Measurements from ENCODE around the gene PEX6. TPM values are rescaled to one million over a fixed set of nuclear protein-coding genes. Genes with fewer than 3 reads are reported as not detected.

The PEX6 gene
- total RNA-seq, 1 experiment from 2014 or later, result 25.1 TPM

DNA sequence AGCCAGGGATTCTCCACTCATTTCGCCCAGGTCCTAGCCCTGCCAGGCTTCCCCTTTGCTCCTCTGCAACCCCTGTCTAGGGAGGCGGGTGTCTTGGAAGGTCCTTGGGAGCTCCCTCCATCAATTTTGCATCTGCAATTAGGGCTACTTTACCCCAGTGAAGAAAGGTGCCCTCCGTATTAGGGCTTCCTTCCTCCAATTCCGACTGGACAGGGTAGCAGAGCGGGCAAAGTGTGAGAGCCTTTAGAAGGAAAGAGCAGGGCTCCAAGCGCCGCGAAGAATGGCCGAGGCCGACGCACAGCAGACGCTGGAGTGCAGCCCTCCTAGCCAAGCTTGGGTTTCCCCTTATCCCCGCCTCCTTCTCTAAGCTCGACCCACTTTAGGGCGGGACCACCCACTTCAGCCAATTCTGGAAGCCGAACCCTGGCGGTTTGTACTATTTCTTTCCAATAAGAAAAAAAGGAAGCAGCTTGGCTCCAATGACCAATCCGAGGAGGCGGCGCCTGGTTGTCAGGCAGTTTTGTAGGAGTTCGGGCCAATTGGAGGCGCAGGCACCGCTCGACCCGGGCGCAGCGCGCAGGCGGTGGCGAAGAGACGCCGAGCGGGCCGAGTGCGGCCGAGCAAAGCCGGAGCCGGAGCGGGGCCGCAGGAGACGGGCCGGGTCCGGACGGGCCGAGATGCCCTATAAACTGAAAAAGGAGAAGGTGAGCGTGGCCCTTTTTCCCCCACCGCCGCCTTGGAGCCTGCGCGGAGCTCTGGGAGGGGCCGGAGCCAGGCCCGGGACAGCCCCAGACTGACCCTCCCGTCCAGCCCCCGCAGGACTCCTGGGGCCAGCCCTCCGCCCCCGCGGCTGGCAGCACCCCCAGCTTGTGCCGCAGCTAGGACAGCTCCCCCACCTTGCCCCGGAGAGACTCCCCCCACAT lies 5.3 kb upstream of the PEX6 start, which contains the start of gene PPP2R5D:
TSS of gene PPP2R5D (plus strand) at position 570 of the 923 bp plus-strand sequence. CDS start at position 678, 108 bp downstream.
- H3K4me3 ChIP-seq, result peak within 1 kb of the TSS; percentile 81
- peaks cover 14% of the 10 kb centered on the region for H3K36me3 ChIP-seq
- H3K27ac ChIP-seq, result peak within 1 kb of the TSS; percentile 53
- peak; percentile 98 for DNase-seq (ENCODE audit: low read depth in 1 of 2, low spot score in 2 of 2)
- H3K27me3 ChIP-seq (replicated peaks), result no peaks in the 10 kb centered on the region
- H3K9me3 ChIP-seq (replicated peaks), result no peaks in the 10 kb centered on the region
- H3K4me1 ChIP-seq (replicated peaks), result peaks cover 29% of the 10 kb centered on the region

DNA sequence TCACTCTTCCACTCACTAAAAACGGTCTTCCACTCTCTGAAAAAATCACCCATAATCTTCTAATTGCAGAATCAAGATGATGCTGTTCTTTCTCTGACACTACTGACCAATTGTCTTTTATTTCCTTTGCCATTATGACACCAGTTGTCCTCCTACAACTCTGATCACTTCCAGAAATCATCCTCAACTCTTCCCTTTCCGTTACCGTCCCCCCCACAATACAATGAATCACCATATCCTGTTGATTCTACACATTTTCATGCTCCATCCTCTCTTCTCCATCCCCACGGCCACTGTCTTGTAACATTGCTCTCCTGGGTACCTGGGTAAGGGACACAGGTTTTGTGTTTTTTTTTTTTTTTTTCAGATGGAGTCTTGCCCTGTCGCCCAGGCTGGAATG lies 2.9 kb upstream of the PEX6 start:
- Histone ChIP-seq H3K27me3 (replicated peaks) (no peaks in the 10 kb centered on the region), H3K9me3 (replicated peaks) (no peaks in the 10 kb centered on the region), H3K4me1 (replicated peaks) (peaks cover 43% of the 10 kb centered on the region), H3K27ac (no peak overlapping the region), H3K4me3 (no peak overlapping the region), H3K36me3 (peaks cover 16% of the 10 kb centered on the region)
- no peak for DNase-seq (ENCODE audit: low read depth in 1 of 2, low spot score in 2 of 2)

DNA sequence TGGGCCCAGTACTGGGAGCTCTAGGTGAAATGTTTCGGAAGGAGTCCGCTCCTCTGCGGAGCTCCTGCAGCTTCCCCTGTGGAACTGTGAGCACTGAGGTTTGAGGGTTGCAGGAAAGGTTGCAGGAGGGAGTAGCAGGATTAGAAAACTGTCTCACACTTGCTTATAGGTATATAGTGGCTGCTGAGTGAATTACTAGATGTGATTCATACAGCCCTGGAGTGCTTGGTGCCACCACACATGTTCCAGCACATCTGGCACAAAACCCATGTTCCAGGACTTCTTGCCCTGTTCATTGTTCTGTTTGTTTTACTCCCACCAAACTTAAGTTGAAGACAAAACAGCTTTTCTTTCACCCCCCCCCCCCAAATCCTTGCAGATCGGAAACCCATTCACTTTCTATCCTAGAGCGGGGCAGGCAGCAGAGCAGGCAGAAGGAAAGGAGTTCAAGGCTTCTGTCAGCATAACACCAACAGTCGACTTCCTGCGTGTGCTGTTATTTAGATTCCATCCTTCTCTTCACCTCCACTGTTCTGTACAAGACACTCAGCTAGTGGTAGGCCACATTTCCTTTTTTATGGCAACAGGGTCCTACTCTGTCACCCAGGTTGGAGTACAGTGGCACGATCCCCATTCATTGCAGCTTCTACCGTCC lies 669 bp upstream of the PEX6 start:
- H3K36me3 ChIP-seq, result peaks cover 12% of the 10 kb centered on the region
- peak overlapping the region; percentile 71 for H3K27ac ChIP-seq
- H3K4me3 ChIP-seq, result peak overlapping the region; percentile 84
- no peak for DNase-seq (ENCODE audit: low read depth in 1 of 2, low spot score in 2 of 2)
- no peaks in the 10 kb centered on the region for H3K9me3 ChIP-seq (replicated peaks)
- H3K4me1 ChIP-seq (replicated peaks), result peaks cover 39% of the 10 kb centered on the region
- no peaks in the 10 kb centered on the region for H3K27me3 ChIP-seq (replicated peaks)

DNA sequence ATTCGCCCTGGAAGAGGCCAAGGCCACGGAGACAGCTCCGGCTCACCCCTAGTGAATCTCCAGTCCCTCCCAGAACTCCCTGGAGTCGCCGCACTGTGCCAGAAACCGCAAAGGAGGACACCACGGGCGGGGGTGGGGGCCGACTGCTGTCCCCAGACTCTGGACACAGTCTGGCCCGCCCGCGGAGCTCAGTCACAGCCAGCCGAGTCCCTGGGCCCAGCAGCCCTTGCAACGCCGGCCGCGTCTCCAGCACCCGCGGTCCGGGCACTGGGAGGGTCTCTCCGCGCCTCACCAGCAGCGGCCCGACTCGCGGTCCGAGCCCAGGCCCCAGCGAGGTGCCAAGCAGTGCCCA lies 518 bp downstream of the PEX6 start:
- no peaks in the 10 kb centered on the region for H3K9me3 ChIP-seq (replicated peaks)
- DNase-seq (ENCODE audit: low read depth in 1 of 2, low spot score in 2 of 2), result peak; percentile 71 to 77
- H3K27me3 ChIP-seq (replicated peaks), result no peaks in the 10 kb centered on the region
- peaks cover 33% of the 10 kb centered on the region for H3K4me1 ChIP-seq (replicated peaks)
- H3K36me3 ChIP-seq, result peaks cover 12% of the 10 kb centered on the region
- H3K4me3 ChIP-seq, result peak overlapping the region; percentile 84
- H3K27ac ChIP-seq, result peak overlapping the region; percentile 71

DNA sequence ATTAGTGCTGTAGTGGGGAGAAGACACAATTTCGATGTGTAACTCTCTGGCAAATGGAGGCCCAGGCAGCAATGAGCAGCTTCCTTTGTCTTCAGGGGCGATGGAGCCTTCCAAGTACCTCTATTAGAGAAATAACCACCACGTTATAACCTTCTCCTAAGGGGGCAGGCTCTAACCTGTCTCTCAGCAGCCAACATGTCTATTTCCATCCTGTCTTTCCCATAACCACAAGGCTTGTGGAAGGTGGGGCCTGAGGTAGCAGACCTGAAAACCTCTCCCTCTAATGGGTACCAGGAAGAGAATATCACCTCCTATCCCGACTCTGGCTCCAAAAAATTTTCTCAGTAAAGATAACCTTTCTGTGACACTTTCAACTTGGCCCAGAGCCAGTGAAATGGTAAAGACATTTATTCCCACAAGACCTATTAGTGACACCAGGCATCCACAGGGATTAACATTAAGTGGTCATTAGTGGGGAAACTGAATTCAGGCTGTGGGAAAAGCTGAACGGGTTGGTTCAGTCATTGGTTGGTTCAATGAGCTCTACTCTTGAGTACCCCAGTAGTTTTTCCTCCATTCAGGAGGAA lies 4.0 kb downstream of the PEX6 start:
- no peaks in the 10 kb centered on the region for H3K9me3 ChIP-seq (replicated peaks)
- H3K36me3 ChIP-seq, result peaks cover 21% of the 10 kb centered on the region
- H3K27ac ChIP-seq, result no peak overlapping the region
- H3K4me1 ChIP-seq (replicated peaks), result peaks cover 30% of the 10 kb centered on the region
- no peak overlapping the region for H3K4me3 ChIP-seq
- DNase-seq (ENCODE audit: low read depth in 1 of 2, low spot score in 2 of 2), result no peak
- H3K27me3 ChIP-seq (replicated peaks), result no peaks in the 10 kb centered on the region

DNA sequence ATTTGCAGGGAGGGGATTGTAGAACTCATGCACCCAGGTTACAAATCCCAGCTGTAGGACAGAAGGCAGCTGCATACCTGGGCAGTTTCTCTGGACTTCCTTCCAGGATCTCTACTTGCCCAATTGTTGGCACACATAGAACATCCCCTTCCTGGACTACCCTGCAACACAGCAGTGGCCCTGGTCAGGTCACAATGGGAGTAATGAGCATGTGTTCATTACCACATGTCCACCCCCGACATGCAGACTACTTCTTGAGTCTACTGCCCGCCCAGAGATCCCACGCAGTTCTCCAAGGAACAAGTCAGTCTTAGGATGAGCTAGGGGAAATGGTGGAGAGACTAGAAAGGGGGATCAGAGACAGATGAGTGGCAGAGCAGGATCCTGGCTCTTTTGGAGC lies 5.1 kb downstream of the PEX6 start:
- Histone ChIP-seq H3K4me3 (no peak overlapping the region), H3K27me3 (replicated peaks) (no peaks in the 10 kb centered on the region), H3K4me1 (replicated peaks) (peaks cover 21% of the 10 kb centered on the region), H3K27ac (no peak overlapping the region), H3K36me3 (peaks cover 29% of the 10 kb centered on the region), H3K9me3 (replicated peaks) (no peaks in the 10 kb centered on the region)
- DNase-seq (ENCODE audit: low read depth in 1 of 2, low spot score in 2 of 2), result no peak

DNA sequence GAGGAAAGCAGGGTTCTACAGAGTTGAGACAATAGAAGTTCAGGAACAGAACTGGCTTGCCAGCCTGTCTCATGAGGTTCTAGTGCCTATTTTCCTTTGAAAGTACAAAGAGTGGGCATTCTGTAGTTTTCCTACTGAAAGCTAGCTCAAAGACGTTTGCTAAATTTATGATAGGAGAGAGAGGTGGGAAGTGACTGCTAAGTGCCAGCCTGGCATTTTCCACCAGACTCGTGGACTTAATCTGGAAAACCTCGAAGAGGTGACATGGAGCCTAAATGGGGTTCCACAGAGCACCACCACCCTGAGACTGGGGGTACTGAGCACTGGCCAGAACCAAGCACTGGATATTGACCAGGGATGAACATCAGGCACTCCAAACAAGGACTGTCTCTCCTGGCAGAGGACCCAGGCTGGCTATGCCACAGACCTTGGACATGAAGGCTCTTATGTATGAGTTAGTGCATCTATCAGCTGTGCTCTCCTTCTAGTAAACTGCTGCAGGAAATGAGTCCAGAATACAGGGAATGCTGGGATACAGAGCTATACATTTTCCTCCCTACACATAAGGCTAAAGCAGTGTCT lies 7.1 kb downstream of the PEX6 start:
- Histone ChIP-seq H3K4me1 (replicated peaks) (peaks cover 9% of the 10 kb centered on the region), H3K36me3 (peaks cover 28% of the 10 kb centered on the region), H3K9me3 (replicated peaks) (no peaks in the 10 kb centered on the region), H3K27me3 (replicated peaks) (no peaks in the 10 kb centered on the region), H3K4me3 (no peak overlapping the region), H3K27ac (no peak overlapping the region)
- DNase-seq (ENCODE audit: low read depth in 1 of 2, low spot score in 2 of 2), result no peak

DNA sequence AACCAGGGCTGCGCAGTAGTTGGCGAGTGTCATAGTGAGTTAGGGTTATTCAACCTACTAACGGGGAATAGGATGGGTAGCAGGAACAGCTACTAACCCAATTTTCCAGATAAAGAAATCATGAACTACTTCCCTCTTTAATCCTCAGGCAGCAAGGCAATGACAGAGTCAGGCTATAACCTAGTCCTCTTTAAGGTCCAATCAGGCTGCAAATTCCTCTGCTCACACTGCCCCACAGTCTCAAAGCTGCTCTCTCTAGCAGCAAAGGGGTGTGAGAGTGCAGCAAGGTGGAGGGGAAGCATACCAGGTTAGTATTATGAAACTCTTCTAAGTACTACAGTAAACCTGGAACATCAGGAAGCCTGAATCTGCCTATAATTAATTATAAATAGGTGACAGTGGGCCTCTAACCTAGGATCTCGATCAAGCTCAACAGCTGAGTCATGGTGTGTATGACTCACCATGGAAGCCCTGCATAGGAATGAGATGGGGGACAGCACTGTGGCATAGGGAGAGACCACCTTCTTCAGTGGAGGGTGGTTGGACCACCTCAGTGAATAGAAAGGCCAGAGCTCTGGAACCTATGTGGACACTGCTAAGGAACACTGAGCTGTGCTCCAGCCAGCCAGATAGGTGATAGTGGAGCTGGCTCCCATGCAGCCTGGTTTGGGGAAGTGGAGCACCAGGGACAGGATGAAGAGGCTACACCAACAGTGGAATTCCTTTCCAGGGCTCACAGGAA lies 7.9 kb downstream of the PEX6 start:
- no peak overlapping the region for H3K4me3 ChIP-seq
- peaks cover 31% of the 10 kb centered on the region for H3K36me3 ChIP-seq
- peak in 1 of 2 experiments; percentile 40 for DNase-seq (ENCODE audit: low read depth in 1 of 2, low spot score in 2 of 2)
- H3K27ac ChIP-seq, result 0 out of 2 replicates have a peak overlapping the region, but pooled peaks have one; percentile 5
- H3K27me3 ChIP-seq (replicated peaks), result no peaks in the 10 kb centered on the region
- H3K9me3 ChIP-seq (replicated peaks), result no peaks in the 10 kb centered on the region
- H3K4me1 ChIP-seq (replicated peaks), result peaks cover 9% of the 10 kb centered on the region

DNA sequence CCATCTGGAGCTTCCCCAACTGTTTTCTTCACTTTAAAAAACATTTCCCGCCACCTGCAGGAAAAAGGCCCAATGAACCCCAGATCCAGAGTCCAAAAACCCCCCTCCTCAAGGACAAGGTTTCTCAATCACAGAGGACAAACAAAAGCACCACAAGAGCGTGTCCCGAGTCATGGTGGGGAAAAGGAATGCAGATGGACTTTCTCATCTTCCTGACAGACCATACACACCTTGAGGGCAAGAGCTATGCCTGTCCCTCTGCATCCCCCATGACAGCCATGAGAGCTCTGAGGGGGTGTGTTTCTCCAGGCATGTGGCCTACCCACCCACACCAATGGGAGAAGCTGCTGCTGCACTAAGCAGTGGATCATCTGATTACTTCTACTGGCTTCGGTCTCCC lies 9.0 kb downstream of the PEX6 start:
- H3K4me1 ChIP-seq (replicated peaks), result peaks cover 9% of the 10 kb centered on the region
- no peak for DNase-seq (ENCODE audit: low read depth in 1 of 2, low spot score in 2 of 2)
- H3K4me3 ChIP-seq, result no peak overlapping the region
- no peaks in the 10 kb centered on the region for H3K27me3 ChIP-seq (replicated peaks)
- H3K9me3 ChIP-seq (replicated peaks), result no peaks in the 10 kb centered on the region
- H3K36me3 ChIP-seq, result peaks cover 31% of the 10 kb centered on the region
- no peak overlapping the region for H3K27ac ChIP-seq

DNA sequence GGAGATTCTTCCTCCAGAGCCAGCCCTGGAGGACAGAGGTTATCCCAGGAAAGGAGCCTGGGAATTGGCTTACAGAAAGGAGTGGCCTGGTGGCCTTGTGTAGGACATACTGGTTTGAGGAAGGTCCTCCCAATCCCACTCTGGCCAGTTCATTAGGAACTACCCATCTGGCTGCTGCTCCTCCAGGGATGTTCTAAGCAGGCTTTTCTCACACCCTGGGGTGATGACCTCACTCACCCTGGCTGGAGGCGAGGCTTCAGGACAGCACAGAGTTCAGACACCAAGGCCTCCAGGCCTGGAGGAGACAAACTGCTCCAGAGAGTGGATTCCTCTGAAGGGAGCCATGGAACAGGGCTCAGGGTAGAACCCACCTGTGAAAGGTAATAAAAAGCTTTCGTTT lies 9.6 kb downstream of the PEX6 start:
- H3K27me3 ChIP-seq (replicated peaks), result no peaks in the 10 kb centered on the region
- peaks cover 9% of the 10 kb centered on the region for H3K4me1 ChIP-seq (replicated peaks)
- no peaks in the 10 kb centered on the region for H3K9me3 ChIP-seq (replicated peaks)
- DNase-seq (ENCODE audit: low read depth in 1 of 2, low spot score in 2 of 2), result no peak
- no peak overlapping the region for H3K4me3 ChIP-seq
- H3K27ac ChIP-seq, result no peak overlapping the region
- H3K36me3 ChIP-seq, result peaks cover 31% of the 10 kb centered on the region

DNA sequence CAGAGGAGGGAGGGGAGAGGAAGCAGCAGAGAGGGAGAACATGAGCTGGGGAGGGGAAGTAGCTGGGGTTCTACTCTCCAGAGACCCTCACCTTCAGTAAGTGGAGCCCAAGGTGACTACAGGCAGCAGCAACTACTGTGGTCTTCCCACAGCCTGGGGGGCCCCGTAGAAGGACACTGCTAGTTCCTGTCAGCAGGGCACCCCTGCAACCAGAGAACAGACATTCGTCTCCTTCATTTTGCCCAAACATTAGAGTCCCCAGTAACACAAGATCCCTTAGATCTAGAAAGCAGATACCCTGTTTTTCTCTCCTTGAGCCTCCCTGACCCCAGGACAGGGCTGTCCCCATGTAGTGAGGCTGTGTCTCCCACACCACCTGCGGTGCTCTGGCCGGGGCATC lies 10.2 kb downstream of the PEX6 start:
- Histone ChIP-seq H3K27ac (no peak overlapping the region), H3K4me3 (no peak overlapping the region), H3K9me3 (replicated peaks) (no peaks in the 10 kb centered on the region), H3K36me3 (peaks cover 36% of the 10 kb centered on the region), H3K27me3 (replicated peaks) (no peaks in the 10 kb centered on the region), H3K4me1 (replicated peaks) (peaks cover 9% of the 10 kb centered on the region)
- DNase-seq (ENCODE audit: low read depth in 1 of 2, low spot score in 2 of 2), result no peak

DNA sequence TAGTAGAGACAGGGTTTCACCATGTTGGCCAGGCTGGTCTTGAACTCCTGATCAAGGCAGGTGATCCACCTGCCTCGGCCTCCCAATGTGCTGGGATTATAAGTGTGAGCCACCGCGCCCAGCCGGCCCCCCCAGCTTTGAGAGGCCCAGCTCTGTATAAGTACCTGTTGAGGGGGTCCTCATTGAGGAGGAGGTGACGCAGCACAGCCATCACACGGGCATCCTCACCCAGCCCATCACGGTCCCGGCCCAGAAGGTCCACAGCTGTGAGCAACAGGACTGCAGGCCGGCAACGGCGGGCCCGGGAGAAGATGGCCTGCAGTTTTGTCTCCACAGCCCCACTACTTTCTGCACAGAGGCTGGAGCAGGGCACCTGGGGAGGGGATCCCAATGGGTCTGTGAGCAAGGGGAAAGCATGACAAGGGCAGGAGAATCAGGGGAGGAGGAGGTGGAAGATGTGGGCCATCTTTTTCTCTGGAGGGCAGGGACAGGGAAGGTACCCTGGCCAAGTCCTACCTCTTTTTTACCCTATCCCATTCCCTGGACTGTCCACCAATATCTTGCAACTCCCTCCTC lies 10.8 kb downstream of the PEX6 start:
- no peak overlapping the region for H3K4me3 ChIP-seq
- DNase-seq (ENCODE audit: low read depth in 1 of 2, low spot score in 2 of 2), result no peak
- H3K4me1 ChIP-seq (replicated peaks), result peaks cover 9% of the 10 kb centered on the region
- no peaks in the 10 kb centered on the region for H3K9me3 ChIP-seq (replicated peaks)
- no peaks in the 10 kb centered on the region for H3K27me3 ChIP-seq (replicated peaks)
- H3K36me3 ChIP-seq, result peaks cover 37% of the 10 kb centered on the region
- H3K27ac ChIP-seq, result no peak overlapping the region

DNA sequence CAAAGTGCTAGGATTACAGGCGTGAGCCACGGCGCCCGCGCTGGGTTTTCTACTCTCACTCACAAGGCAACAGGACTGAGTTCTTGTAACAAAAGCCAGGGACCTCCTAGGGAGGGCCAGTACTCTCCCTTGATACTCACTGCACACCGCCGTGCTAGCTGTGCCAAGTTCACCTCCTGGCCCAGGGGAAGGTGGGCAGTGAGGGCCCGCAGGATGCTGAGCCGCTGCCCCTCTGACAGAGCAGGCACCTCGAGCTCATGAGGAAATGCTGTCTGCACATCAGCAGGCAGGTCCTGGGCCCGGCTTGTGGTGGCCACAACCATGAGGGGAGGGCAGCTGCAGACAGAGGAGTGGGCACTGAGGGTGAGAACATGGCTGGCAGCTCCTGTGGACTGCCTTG lies 11.8 kb downstream of the PEX6 start:
- Histone ChIP-seq H3K4me1 (replicated peaks) (peaks cover 9% of the 10 kb centered on the region), H3K27ac (no peak overlapping the region), H3K4me3 (no peak overlapping the region), H3K9me3 (replicated peaks) (no peaks in the 10 kb centered on the region), H3K36me3 (peaks cover 36% of the 10 kb centered on the region), H3K27me3 (replicated peaks) (no peaks in the 10 kb centered on the region)
- DNase-seq (ENCODE audit: low read depth in 1 of 2, low spot score in 2 of 2), result no peak

Data from SJSA1 (cell line).